HG03469 (cell line): ENCODE measurements around the gene CLEC4A.
"Not testable (repeated sequence)": the region's sequence is repeated elsewhere in the genome, so short reads cannot be mapped to it uniquely, and the experiment has no call there.

Source experiments
- ATAC-seq: cut with Tn5 transposase; IDR thresholded peaks from one replicate; pipeline ENCODE4 v1.9.1; 2021; ENCODE audit warnings: mild to moderate bottlenecking, moderate library complexity, moderate number of reproducible peaks; ENCODE audit not compliant: unreplicated experiment

CLEC4A gene

DNA sequence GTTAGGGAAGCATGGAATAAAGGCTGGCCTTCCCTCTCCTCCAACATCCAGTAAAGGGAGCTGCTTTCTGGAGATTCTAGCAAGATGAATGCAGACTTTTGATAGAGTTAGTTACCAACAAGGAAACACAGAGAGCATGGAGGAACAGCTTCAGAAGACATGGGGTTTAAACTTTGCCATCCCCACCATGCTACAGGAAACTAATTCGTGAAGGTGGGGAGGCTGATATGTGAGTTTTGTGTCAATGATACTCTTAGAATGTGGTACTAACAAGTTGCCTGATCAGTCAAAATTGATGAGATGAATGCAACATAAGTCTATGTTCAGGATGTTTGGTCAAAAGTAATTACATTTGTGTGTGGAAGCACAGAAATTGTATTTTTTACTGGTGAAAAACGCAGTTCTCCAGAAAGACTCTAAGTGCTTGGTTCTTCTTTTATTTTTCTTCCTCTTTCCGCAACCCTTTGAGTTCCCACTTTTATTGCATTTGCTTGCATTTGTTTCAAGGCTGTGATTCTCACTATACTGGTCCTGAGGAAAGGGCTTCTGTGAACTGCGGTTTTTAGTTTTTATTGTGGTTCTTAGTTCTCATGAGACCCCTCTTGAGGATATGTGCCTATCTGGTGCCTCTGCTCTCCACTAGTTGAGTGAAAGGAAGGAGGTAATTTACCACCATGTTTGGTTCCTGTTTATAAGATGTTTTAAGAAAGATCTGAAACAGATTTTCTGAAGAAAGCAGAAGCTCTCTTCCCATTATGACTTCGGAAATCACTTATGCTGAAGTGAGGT, at the start of gene CLEC4A:
Gene CLEC4A (plus strand): TSS at position 494 of the 789 bp plus-strand sequence. CDS start 262 bp downstream, at position 756.
- no peak for ATAC-seq

DNA sequence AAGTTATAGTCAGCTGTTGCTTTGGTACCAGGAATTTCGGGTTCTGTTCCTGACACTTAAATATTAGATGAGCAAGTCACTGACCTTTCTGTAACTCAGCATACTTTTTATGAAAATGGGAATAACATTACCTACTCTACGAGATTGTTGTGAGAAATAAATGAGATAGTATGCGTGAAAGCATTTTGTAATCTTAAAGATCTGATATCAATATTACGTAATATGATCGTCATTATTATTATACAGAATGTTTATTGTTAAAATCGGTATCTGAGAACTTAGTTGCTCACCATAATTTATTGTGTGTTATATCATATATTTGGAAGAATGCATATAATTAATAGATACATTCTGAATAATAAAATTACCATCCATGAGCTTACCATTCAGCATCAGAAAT, 47.5 kb upstream of the CLEC4A start:
- ATAC-seq, result no peak

DNA sequence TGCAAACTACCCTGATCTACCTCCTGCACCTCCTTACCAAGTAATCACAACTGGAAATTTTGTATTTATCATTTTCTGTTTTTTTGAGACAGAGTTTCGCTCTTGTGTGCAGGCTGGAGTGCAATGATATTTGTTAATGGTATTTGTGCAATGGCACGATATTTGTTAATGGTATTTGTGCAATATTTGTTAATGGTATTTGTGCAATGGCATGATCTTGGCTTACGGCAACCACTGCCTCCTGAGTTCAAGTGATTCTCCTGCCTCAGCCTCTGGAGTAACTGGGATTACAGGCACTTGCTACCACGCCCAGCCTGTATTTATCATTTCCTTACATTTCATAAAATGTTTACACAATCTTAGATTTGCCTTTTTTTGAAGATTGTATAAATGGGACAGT, 47.1 kb upstream of the CLEC4A start:
- no peak for ATAC-seq

DNA sequence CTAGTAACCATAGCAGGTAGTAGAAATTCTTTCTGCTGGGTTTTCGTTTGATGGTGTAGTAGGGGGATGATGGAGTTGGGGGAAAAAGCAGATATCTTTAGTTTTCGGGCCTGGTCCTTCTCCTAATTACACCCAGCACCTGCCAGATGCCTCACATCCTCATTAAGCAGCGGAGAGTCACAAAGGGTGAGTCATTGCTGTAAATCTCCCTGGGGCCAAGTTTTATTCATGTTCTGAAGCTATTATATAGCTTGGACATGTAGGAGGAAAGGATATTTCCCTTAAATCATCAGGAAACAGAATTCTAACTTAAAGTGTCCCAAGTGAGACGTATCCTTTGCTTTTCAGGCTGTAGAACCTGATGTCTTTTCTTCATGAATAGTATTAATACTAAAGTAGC, 46.2 kb upstream of the CLEC4A start:
- no peak for ATAC-seq

DNA sequence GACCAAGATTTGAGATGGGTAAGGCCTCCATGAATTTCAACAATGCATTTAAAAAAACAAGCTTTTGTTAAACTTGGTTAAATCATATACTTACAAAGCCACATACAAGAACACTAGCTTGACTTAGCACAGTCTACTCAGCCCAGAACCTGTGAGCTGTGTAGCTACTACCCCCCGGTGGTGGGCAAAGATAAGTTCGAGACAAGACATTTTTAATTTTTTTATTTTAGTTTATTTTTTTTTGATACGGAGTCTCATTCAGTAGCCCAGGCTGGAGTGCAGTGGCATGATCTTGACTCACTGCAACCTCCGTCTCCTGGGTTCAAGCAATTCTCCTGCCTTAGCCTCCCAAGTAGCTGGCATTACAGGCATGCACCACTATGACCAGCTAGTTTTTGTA, 45.0 kb upstream of the CLEC4A start:
- ATAC-seq, result no peak

DNA sequence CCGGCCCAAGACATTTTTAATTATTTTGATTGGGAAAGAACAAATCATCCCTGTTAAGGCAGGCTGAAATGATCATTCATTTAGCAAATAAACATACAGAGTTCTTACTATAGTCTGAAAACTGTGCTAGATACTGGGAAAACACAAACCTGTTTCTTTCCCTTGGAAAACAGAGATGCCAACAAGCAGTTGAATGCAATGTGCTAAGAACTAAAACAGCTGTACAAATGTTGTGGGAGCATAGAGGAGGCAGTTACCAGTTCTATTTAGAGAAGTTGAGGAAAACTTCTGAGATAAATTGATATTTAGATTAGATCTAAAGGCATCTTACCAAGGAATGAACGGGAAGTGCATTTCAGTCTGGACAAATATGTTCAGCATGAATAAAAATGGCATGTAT, 44.5 kb upstream of the CLEC4A start:
- ATAC-seq, result no peak

DNA sequence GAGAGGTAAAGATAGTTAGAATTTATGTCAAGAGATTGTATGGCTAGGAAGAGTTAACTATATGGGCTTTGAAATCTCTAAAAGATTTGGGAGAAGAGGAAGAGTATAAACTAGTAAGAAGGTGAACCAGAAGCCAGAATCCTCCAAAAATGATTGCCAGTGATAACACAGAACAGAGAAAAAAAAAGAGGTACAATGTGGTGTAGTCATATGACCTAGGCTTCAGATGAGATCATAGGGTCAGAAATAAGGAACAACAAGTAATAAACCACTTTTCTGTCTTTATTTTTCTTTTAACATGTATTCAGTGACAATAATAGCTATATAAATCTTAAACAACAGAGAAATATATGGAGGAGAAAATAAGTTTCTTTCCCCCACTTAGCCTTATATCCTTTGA, 43.3 kb upstream of the CLEC4A start:
- no peak for ATAC-seq

DNA sequence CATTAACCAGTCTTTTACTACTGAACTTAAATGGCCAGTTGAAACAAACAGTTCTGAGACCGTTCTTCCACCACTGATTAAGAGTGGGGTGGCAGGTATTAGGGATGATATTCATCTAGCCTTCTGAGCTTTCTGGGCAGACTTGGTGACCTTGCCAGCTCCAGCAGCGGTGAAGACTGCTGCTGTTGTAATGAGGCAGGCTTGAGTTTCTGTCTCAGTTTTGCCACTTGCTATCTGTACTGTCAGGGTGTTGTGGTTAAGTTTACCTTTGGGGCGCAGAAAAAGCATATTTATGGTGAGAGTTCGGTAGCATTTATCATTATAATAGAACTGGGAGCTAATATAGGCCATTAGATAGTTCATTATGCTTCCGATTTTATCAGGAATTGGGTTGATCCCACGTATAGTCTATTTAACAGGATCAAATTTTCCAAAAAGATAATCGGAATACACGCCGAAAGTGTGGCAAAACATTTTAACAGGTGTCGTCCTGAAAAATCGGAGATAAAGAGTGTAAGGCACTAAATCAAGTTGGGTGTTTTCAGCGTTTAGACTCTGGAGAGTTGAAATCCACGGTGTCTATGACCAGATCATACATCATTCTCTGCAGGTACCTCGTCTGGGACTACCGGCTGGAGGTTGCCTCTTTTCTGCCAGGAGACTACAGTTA, 42.0 kb upstream of the CLEC4A start:
- no peak for ATAC-seq

DNA sequence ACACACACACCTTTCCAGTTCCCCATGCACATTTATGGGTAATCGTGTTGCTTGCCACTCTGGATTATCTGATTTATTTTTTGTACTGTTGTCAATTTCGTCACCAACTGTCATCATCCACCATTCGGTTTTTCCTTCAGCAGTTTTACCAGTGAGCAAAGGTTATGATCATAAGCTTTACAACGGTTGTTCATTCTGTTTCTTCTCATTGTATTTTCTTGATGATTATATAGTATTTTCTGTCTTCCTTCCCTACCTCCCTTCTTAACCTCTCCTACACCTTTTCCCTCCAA, 40.7 kb upstream of the CLEC4A start:
- ATAC-seq, result no peak

DNA sequence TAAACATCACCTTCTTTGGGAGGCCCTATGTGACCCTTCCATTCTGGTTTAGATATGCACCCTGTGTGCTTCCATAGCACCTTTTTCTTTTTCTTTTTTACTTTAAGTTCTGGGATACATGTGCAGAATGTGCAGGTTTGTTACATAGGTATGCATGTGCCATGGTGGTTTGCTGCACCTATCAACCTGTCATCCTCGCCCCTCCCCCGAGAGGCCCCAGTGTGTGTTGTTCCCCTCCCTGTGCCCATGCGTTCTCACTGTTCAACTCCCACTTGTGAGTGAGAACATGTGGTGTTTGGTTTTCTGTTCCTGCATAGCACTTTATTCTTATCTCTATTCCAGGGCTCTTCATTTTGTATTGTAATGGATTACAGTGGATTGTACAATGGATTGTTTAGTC, 39.1 kb upstream of the CLEC4A start:
- ATAC-seq, result not testable (repeated sequence)

DNA sequence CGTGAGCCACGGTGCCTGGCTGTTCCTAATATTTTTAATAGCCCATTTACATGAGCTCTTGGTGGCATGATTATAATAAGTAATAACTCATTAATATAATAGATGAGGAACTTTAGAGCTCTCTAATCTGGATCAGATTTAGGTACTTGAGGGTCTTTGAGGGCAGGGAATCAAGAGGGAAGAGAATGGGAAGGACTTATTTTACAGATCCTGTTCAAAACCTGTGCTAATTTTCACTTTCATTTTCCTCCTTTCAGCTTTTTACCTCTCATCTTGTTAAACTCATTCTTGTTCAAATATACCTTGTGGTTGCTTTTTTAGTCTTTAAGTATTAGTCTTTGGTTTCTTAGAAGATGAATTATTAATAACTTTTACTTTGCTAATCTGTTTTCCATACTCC, 35.8 kb upstream of the CLEC4A start:
- ATAC-seq, result no peak

DNA sequence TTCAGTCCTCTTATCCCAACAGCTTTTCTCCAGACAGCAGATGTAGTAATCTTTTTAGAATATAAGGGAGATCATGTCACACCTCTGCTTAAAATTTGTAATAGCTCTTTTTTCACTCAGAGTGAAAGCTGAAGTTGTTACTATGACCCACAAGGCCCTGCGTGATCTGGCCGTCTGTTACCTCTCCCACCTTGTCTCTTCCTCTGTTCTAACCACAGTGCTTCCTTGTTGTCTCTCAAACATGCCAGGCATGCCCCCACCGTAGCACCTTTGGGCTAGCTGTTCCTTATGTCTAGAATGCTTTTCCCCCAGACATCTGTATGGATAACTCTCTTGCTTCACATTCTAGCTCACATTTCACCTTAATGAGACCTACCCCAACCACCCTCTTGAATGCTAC, 34.8 kb upstream of the CLEC4A start:
- no peak for ATAC-seq

DNA sequence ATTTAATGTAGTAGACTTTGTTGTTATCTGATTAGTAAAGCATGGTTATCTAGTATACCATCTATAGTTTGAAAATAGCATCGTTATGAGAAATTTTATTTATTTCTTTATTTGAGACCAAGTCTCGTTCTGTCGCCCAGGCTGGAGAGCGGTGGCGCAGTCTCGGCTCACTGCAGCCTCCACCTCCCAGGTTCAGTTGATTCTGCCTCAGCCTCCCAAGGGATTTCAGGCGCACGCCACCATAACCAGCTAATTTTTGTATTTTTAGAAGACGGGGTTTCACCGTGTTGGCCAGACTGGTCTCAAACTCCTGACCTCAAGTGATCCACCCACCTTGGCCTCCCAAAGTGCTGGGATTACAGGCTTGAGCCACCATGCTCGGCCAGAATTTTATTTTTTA, 34.1 kb upstream of the CLEC4A start:
- ATAC-seq, result not testable (repeated sequence)

DNA sequence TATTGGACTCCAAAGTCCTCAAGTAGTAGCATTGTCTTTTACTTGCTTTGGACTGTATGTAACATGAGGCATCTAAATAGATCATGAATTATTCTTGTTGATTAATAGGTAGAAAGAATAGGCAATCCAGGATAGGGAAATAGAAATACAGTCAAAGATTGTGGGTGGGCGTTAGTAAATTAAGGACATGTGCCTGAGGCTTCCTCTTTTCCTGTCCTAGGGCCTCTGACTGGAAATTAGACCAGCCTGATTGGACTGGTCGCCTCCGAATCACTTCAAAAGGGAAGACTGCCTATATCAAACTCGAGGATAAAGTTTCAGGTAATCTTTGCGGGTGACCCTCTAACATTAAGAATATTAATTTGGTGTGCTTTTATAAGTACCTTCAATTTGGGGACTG, 33.7 kb upstream of the CLEC4A start:
- ATAC-seq, result no peak

DNA sequence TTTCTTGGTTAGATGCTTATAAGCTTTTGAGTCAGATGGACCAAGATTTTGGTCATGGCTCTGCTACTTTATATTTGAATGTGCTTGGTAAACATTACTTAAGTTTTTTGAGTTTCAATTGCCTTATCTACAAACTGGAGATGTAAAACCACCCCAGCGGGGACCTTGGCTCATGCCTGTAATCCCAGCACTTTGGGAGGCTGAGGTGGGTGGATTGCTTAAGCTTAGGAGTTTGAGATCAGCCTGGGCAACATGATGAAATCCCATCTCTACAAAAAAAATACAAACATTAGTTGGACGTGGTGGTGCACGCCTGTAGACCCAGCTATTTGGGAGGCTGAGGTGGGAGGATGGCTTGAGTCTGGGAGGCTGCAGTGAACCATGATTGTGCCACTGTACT, 30.1 kb upstream of the CLEC4A start:
- ATAC-seq, result no peak

DNA sequence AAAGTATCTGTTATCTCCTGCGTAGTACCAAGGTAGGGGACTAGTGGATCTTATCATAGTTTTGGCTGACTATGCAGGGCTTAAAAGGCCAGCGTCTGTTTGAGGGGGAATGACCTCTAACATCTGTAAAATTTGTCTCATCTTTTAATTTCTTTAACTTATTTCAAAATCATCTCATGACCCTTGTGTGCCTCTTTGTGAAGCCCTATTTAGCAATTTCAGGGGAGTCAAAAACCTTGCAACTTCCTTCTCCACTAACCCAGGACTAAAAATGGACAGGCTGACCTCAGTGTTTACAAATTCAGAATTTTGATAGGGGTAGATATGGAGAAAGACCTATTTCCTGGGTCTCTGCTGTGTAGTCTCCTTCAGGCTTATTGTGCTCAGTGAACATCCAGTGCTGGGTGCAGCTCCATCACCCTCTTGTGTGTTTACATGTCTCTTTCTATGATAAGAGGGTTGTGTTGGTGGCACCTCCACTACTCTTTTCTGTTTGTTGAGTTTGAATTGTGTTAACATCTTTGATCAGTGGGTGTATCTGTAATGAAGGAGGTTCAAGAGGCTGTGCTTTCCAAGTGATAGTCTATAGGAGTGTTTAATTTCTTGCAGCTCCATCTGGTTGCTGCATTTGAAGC, 27.0 kb upstream of the CLEC4A start:
- no peak for ATAC-seq

DNA sequence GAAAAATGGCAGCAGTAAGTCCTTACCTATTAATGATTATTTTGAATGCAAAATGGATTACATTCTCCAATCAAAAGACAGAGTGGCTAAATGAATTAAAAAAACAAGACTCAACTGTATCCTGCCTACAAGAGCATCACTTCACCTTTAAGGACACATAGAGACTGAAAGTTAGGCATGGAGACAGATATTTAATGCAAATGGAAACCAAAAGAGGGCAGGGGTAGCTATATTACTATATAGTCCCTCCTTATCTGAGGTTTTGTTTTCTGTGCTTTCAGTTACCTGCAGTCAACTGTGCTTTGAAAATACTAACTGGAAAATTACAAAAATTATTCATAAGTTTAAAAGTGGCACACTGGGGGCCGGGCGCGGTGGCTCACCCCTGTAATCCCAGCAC, 24.2 kb upstream of the CLEC4A start:
- no peak for ATAC-seq

DNA sequence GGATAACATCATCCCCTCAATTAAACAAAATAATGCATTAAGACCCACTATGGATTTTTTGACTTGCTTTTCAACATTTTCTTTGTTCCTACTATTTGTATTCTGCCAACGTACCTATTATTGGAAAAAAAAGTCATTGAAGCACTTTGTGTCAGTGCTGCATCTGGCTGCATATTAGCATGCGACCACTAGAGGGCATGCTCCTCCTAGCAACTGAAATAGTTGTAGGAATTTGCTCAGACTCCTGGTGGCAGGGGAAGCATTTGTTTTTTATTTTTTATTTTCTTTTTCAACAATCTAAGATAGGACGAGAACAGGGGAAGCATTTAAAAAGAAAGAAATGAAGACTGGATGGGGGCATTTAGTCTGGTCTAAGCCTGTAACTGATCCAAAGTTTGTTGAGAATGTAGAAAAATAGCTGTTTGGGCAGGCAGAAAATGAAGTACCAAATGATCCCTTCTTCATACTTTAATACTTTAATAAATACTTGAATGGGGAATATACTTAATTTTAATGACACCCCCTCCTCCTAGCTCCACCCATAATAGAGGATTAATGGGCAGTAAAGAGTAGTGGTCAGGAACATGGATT, 14.5 kb upstream of the CLEC4A start:
- ATAC-seq, result no peak

DNA sequence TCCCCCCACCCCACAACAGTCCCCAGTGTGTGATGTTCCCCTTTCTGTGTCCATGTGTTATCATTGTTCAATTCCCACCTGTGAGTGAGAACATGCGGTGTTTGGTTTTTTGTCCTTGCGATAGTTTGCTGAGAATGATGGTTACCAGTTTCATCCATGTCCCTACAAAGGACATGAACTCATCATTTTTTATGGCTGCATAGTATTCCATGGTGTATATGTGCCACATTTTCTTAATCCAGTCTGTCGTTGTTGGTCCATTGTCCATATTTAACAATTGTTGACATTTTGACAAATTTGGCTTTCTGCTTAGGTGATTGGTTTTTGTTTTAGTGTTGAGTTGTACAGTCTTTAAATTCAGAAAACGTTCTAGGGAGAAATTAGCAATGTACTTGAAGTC, 10.3 kb upstream of the CLEC4A start:
- ATAC-seq, result not testable (repeated sequence)

DNA sequence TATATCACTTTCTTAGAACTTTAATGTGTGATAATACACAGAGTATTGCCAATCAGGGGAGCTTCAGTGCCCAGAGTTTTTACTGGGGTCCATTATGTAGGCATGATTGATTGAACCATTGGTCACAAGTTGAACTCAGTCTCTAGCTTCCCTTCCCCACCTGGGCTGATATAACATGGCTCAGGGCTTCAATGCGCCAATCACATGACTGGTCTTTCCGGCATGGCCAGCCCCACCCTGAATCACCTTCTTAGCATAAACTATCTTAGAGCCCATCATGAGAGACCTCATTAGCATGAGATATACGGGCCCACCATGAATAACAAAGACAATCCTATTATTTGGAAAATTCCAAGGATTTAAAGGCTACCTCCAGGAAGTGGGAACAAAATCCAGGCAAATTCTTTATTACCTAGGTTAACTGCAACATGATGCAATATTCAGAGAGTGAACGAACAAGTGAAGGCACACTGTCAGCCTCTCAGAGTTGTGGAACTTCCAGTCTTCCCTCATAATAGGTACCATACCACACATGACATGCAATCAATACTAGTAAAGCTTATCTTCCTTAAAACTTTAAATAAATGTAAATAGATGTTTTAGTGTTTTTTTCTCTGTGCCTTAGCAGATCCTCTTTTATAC, 3.2 kb upstream of the CLEC4A start:
- no peak for ATAC-seq

DNA sequence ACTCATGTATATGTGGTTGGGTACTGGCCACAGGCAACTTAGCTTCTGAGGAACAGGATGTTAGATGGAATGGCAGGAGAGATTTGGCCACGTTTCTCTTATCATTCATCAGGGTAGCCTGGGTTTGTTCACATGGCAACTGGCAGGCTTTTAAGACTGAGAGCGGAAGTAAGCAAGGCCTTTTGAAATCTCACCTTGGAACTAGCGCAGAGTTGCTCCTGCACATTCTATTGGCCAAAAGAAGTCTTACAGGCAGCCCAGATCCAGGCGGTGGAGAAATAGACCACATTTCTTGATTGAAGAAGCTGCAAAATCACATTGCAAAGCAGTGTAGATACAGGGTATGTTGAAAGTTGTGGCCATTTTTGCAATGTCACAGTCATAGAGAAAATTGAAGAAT, 3.7 kb downstream of the CLEC4A start:
- no peak for ATAC-seq
